Gastrocnemius medialis (tissue), 4 donors: ENCODE results near the gene SWT1. TPM values are rescaled to one million over a fixed set of nuclear protein-coding genes. Genes with fewer than 3 reads are reported as not detected.

Experiments used
- ATAC-seq, 2 donors: fragments of 150-250 bp; one replicate each; pipeline ENCODE4 v1.9.1; 2016
- DNase-seq, 2 donors: peaks; one replicate each; pipeline ENCODE4 v3.0.0-alpha.2; 2019
- H3K27ac ChIP-seq, 4 donors: fragments of 200-600 bp; sonication (generic); 1 replicate in 1 of 4; 2 replicates in 3 of 4; pipeline ENCODE4 v1.5.1; 2016 to 2018; ENCODE audit warnings: mild to moderate bottlenecking in 2 of 4, moderate library complexity in 1 of 4
- H3K27me3 ChIP-seq, 3 donors: fragments of 200-600 bp; sonication (generic) in 2 of 3; 1 replicate in 1 of 3; 2 replicates in 2 of 3; pipeline versions ENCODE4 v1.5.1 to v1.6.0; 2016 to 2019; ENCODE audit warnings: mild to moderate bottlenecking in 1 of 3, moderate library complexity in 1 of 3
- H3K36me3 ChIP-seq, 2 donors: fragments of 200-600 bp; sonication (generic) in 1 of 2; one replicate each; pipeline ENCODE4 v1.5.1; 2017 to 2018
- H3K4me1 ChIP-seq, 2 donors: fragments of 200-600 bp; sonication (generic) in 1 of 2; one replicate each; pipeline ENCODE4 v1.5.1; 2016 to 2017; ENCODE audit warnings: mild to moderate bottlenecking in 2 of 2
- H3K4me3 ChIP-seq, 4 donors: fragments of 200-600 bp; sonication (generic) in 3 of 4; 1 replicate in 1 of 4; 2 replicates in 3 of 4; pipeline ENCODE4 v1.5.1; 2016 to 2019; ENCODE audit warnings: mild to moderate bottlenecking in 2 of 4
- H3K9me3 ChIP-seq, 3 donors: fragments of 200-600 bp; sonication (generic) in 2 of 3; 1 replicate in 1 of 3; 2 replicates in 2 of 3; pipeline ENCODE4 v1.5.1; 2016 to 2019
- POLR2A ChIP-seq, 2 donors: fragments of 450-650 bp; IDR thresholded peaks; one replicate each; pipeline ENCODE4 v1.6.1; 2017; ENCODE audit warnings: antibody characterized with exemption in 2 of 2, mild to moderate bottlenecking in 2 of 2, moderate library complexity in 2 of 2
- in situ Hi-C, 4 donors: fragments of 200-750 bp; cut with MboI; loops; one replicate each; pipeline versions ENCODE4 v1.15.0 to v1.8.0; 2017; ENCODE audit warnings: low sequenced_read_pairs in 4 of 4
- intact Hi-C: fragments of 100-400 bp; cut with DNase I; formaldehyde crosslinking; loops from one replicate; pipeline ENCODE4 v1.15.1; 2023; ENCODE audit warnings: low total_unique reads
- total RNA-seq, 4 donors: library from RNA; depleted of rRNA; stranded (reverse); fragments of >200 nt; gene quantifications; one replicate each; pipeline versions ENCODE4 v1.1.0 to v1.2.3, GENCODE V29; 2016
- TF ChIP-seq, protein P1 (sequence below), 5 experiments: fragments of 450-650 bp in 3 of 5; fragments of 200-600 bp in 2 of 5; sonication (generic) in 2 of 5; IDR thresholded peaks in 4 of 5; conservative IDR thresholded peaks in 1 of 5; 1 replicate in 4 of 5; 2 replicates in 1 of 5; pipeline ENCODE4 v1.5.1; 2016 to 2019; ENCODE audit warnings: antibody characterized with exemption in 5 of 5, mild to moderate bottlenecking in 3 of 5, moderate library complexity in 3 of 5

SWT1 gene
- total RNA-seq, 4 donors from 2014 or later, result 3.4 to 6.2 (median 4.6) TPM

DNA sequence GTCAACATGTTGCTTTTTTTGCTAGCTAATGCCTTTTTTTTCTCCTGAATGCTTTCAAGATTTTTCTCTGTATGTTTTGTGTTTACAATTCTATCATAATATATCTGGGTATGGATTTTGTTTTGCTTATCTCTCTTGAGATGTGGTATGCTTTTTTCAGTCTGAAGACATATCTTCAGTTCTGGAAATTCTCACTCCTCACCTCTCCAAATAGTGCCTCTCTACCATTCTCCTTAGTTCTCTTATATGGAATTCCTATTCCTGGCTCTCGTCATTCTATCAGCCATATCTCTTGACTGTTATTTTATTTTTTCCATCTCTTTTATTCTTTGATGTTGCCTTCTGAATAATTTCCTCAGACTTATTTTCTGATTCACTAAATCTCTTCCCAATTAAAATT is 101.7 kb downstream of the SWT1 start:
- intact Hi-C loops (no loop called here), in situ Hi-C loops (no loop called here)
- TF ChIP-seq, protein P1, sequence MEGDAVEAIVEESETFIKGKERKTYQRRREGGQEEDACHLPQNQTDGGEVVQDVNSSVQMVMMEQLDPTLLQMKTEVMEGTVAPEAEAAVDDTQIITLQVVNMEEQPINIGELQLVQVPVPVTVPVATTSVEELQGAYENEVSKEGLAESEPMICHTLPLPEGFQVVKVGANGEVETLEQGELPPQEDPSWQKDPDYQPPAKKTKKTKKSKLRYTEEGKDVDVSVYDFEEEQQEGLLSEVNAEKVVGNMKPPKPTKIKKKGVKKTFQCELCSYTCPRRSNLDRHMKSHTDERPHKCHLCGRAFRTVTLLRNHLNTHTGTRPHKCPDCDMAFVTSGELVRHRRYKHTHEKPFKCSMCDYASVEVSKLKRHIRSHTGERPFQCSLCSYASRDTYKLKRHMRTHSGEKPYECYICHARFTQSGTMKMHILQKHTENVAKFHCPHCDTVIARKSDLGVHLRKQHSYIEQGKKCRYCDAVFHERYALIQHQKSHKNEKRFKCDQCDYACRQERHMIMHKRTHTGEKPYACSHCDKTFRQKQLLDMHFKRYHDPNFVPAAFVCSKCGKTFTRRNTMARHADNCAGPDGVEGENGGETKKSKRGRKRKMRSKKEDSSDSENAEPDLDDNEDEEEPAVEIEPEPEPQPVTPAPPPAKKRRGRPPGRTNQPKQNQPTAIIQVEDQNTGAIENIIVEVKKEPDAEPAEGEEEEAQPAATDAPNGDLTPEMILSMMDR (IDR thresholded peaks at IDR 0.05 in 4 of 5, conservative IDR thresholded peaks at IDR 0.05 in 1 of 5), result no peak
- TF ChIP-seq POLR2A (IDR thresholded peaks at IDR 0.05), result no peak
- Histone ChIP-seq H3K9me3 (no peaks in the 10 kb centered on the region), H3K36me3 (no peaks in the 10 kb centered on the region), H3K27ac (no peak overlapping the region), H3K27me3 (no peaks in the 10 kb centered on the region), H3K4me3 (no peak overlapping the region), H3K4me1 (peaks cover 0 to 5% of the 10 kb centered on the region in 2 donors)
- ATAC-seq (no peak), DNase-seq (no peak)

DNA sequence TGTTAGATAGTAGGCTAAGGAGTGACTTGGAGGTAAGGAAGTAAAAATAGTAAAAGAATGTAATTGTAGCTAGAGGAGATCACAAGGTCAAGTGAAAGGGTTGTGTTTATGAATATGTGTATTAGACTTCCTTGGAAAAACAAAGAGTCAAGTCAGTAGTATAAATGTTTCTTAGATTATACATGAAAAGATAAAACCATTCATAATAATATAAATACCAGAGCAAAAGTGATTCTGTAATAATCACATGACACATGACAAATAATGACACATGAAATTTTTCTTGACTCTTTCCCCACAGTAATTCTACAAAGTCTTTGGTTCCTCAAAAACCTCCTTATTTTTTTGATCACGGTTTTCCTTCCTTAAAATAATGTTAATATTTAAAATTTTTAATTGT is 103.6 kb downstream of the SWT1 start:
- H3K4me1 ChIP-seq, result peaks cover 0 to 5% of the 10 kb centered on the region in 2 donors
- intact Hi-C loops, result no loop called here
- ATAC-seq, result no peak
- no peaks in the 10 kb centered on the region for H3K9me3 ChIP-seq
- no peak overlapping the region for H3K27ac ChIP-seq
- in situ Hi-C loops, result no loop called here
- no peak overlapping the region for H3K4me3 ChIP-seq
- no peaks in the 10 kb centered on the region for H3K27me3 ChIP-seq
- DNase-seq, result no peak
- H3K36me3 ChIP-seq, result no peaks in the 10 kb centered on the region
- no peak for TF ChIP-seq POLR2A (IDR thresholded peaks at IDR 0.05)
- TF ChIP-seq, protein P1 (IDR thresholded peaks at IDR 0.05 in 4 of 5, conservative IDR thresholded peaks at IDR 0.05 in 1 of 5), result no peak

DNA sequence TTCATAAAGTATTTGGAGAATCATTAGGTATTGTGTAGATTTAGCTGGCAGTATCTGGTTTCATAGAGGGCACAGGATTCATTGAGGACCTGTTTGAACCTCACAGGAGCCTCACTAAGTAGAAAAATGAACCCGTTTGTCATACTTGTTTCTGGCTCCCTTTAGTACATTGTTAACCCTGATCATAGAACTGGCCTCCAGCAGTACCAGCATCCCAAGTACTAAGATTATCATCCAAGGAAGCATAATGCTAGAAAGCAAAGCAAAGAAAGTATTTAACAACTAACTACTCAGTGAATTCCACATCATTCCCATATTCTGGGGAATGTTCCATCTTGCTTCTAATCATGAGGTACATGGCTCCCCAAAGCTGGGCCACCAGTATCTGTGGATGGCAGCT is 105.2 kb downstream of the SWT1 start:
- Histone ChIP-seq H3K27me3 (no peaks in the 10 kb centered on the region), H3K4me3 (no peak overlapping the region), H3K36me3 (no peaks in the 10 kb centered on the region), H3K9me3 (no peaks in the 10 kb centered on the region), H3K27ac (no peak overlapping the region), H3K4me1 (peaks cover 0 to 5% of the 10 kb centered on the region in 2 donors)
- intact Hi-C loops, result no loop called here
- TF ChIP-seq POLR2A (IDR thresholded peaks at IDR 0.05), result no peak
- TF ChIP-seq, protein P1 (IDR thresholded peaks at IDR 0.05 in 4 of 5, conservative IDR thresholded peaks at IDR 0.05 in 1 of 5), result no peak
- in situ Hi-C loops, result no loop called here
- DNase-seq (no peak), ATAC-seq (no peak)

DNA sequence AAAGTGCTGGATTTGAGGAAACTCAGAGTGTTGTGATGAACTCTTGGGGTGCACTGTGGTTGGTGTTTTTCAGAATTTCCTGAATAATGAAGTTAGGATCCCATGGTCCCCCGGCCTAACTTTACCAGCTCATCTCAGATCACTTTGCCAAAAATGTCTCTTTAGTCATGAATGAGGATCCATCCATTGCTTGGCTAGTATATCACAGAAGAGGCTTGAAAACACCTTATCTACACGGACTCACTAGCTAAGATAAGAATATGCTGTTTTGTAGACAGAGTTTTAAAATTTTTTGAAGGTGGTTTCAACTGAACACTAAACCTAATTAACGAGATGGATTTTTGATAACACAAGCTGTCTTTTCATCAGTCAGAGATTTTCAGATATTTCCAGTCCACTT is 106.3 kb downstream of the SWT1 start:
- peaks cover 0 to 5% of the 10 kb centered on the region in 2 donors for H3K4me1 ChIP-seq
- H3K36me3 ChIP-seq, result no peaks in the 10 kb centered on the region
- in situ Hi-C loops, result no loop called here
- intact Hi-C loops, result no loop called here
- no peaks in the 10 kb centered on the region for H3K9me3 ChIP-seq
- H3K4me3 ChIP-seq, result no peak overlapping the region
- H3K27me3 ChIP-seq, result no peaks in the 10 kb centered on the region
- ATAC-seq, result no peak
- TF ChIP-seq, protein P1 (IDR thresholded peaks at IDR 0.05 in 4 of 5, conservative IDR thresholded peaks at IDR 0.05 in 1 of 5), result no peak
- no peak overlapping the region for H3K27ac ChIP-seq
- DNase-seq, result no peak

DNA sequence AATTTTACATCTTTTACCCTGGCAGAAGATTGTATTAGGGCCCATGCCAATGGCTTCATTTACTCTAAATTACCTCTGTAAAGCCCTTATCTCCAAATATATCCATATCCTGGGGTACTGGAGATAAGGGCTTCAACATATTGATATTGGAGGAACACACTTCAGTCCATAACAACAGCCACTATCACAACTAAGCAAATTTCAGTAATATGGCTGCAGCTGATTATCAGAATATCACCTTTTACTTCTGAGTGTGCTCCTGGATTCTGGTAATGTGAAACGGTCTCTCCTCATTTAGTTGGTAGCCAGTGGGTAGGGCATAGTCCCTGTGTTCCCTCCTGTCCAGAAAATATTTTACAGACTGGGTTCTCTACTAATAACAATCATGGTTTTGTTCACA is 106.8 kb downstream of the SWT1 start:
- Histone ChIP-seq H3K27me3 (no peaks in the 10 kb centered on the region), H3K27ac (no peak overlapping the region), H3K4me1 (peaks cover 0 to 5% of the 10 kb centered on the region in 2 donors), H3K4me3 (no peak overlapping the region), H3K36me3 (no peaks in the 10 kb centered on the region), H3K9me3 (no peaks in the 10 kb centered on the region)
- no peak for TF ChIP-seq POLR2A (IDR thresholded peaks at IDR 0.05)
- TF ChIP-seq, protein P1 (IDR thresholded peaks at IDR 0.05 in 4 of 5, conservative IDR thresholded peaks at IDR 0.05 in 1 of 5), result no peak
- intact Hi-C loops (no loop called here), in situ Hi-C loops (no loop called here)
- ATAC-seq (no peak), DNase-seq (no peak)
